ENCODE results near the gene FGD5. TPM values are rescaled to one million over a fixed set of nuclear protein-coding genes. Genes with fewer than 3 reads are reported as not detected.
"Not testable (repeated sequence)": the region's sequence is repeated elsewhere in the genome, so short reads cannot be mapped to it uniquely, and the experiment has no call there.

Gene FGD5
- total RNA-seq, 1 donor from 2014 or later = 294 TPM

GRCh38 chr3:14900881-14901873, 82.4 kb downstream of the FGD5 start:
- Mint-ChIP-seq H3K4me3 (ENCODE audit: unreplicated experiment) (peak overlapping the region; percentile 83), H3K36me3 (ENCODE audit: low read depth, unreplicated experiment) (peaks cover 85% of the 10 kb centered on the region), H3K4me1 (ENCODE audit: unreplicated experiment) (peaks cover 9% of the 10 kb centered on the region), H3K27ac (ENCODE audit: unreplicated experiment) (no peak overlapping the region), H3K27me3 (ENCODE audit: unreplicated experiment) (peaks cover 19% of the 10 kb centered on the region), H3K9me3 (ENCODE audit: unreplicated experiment) (no peaks in the 10 kb centered on the region)
- DNase-seq (ENCODE audit: low spot score) = no peak
- TF ChIP-seq CTCF (IDR thresholded peaks at IDR 0.05; ENCODE audit: unreplicated experiment) = no peak

- TF ChIP-seq CTCF (IDR thresholded peaks at IDR 0.05; ENCODE audit: unreplicated experiment) = no peak
- no peak overlapping the region for H3K4me3 Mint-ChIP-seq (ENCODE audit: unreplicated experiment)
- DNase-seq (ENCODE audit: low spot score) = no peak
- no peak overlapping the region for H3K27ac Mint-ChIP-seq (ENCODE audit: unreplicated experiment)
- peaks cover 9% of the 10 kb centered on the region for H3K4me1 Mint-ChIP-seq (ENCODE audit: unreplicated experiment)
- peaks cover 81% of the 10 kb centered on the region for H3K36me3 Mint-ChIP-seq (ENCODE audit: low read depth, unreplicated experiment)
- H3K27me3 Mint-ChIP-seq (ENCODE audit: unreplicated experiment) = peaks cover 21% of the 10 kb centered on the region
- H3K9me3 Mint-ChIP-seq (ENCODE audit: unreplicated experiment) = no peaks in the 10 kb centered on the region
Observed at GRCh38 chr3:14902719-14903118, 84.0 kb downstream of the FGD5 start.

GRCh38 chr3:14903501-14903900, 84.7 kb downstream of the FGD5 start:
- H3K4me3 Mint-ChIP-seq (ENCODE audit: unreplicated experiment) = peak overlapping the region; percentile 32
- H3K9me3 Mint-ChIP-seq (ENCODE audit: unreplicated experiment); H3K27ac Mint-ChIP-seq (ENCODE audit: unreplicated experiment); H3K4me1 Mint-ChIP-seq (ENCODE audit: unreplicated experiment); DNase-seq (ENCODE audit: low spot score): not testable (repeated sequence)
- peaks cover 79% of the 10 kb centered on the region for H3K36me3 Mint-ChIP-seq (ENCODE audit: low read depth, unreplicated experiment)
- peaks cover 21% of the 10 kb centered on the region for H3K27me3 Mint-ChIP-seq (ENCODE audit: unreplicated experiment)

- Mint-ChIP-seq H3K27ac (ENCODE audit: unreplicated experiment) (peak overlapping the region; percentile 14), H3K4me3 (ENCODE audit: unreplicated experiment) (peak overlapping the region; percentile 66), H3K27me3 (ENCODE audit: unreplicated experiment) (peaks cover 24% of the 10 kb centered on the region), H3K4me1 (ENCODE audit: unreplicated experiment) (peaks cover 4% of the 10 kb centered on the region), H3K36me3 (ENCODE audit: low read depth, unreplicated experiment) (peaks cover 69% of the 10 kb centered on the region), H3K9me3 (ENCODE audit: unreplicated experiment) (no peaks in the 10 kb centered on the region)
- no peak for TF ChIP-seq CTCF (IDR thresholded peaks at IDR 0.05; ENCODE audit: unreplicated experiment)
- DNase-seq (ENCODE audit: low spot score) = no peak
Observed at GRCh38 chr3:14905055-14905657, 86.4 kb downstream of the FGD5 start.

- Mint-ChIP-seq H3K9me3 (ENCODE audit: unreplicated experiment) (no peaks in the 10 kb centered on the region), H3K4me1 (ENCODE audit: unreplicated experiment) (peaks cover 3% of the 10 kb centered on the region), H3K36me3 (ENCODE audit: low read depth, unreplicated experiment) (peaks cover 67% of the 10 kb centered on the region), H3K27me3 (ENCODE audit: unreplicated experiment) (peaks cover 24% of the 10 kb centered on the region), H3K27ac (ENCODE audit: unreplicated experiment) (peak overlapping the region; percentile 25), H3K4me3 (ENCODE audit: unreplicated experiment) (peak overlapping the region; percentile 15)
- no peak for TF ChIP-seq CTCF (IDR thresholded peaks at IDR 0.05; ENCODE audit: unreplicated experiment)
- no peak for DNase-seq (ENCODE audit: low spot score)
Observed at GRCh38 chr3:14906355-14906971, 87.7 kb downstream of the FGD5 start.

Measured in endothelial cell (in vitro differentiated cells).